G401.6 (cell line): ENCODE results near the gene DMD.

Experiments
- FAIRE-seq: peaks from 2 replicates; lab custom pipeline; 2012; peaks lifted over from hg19 to GRCh38; lab: Jason Lieb, UNC

Gene DMD

DNA sequence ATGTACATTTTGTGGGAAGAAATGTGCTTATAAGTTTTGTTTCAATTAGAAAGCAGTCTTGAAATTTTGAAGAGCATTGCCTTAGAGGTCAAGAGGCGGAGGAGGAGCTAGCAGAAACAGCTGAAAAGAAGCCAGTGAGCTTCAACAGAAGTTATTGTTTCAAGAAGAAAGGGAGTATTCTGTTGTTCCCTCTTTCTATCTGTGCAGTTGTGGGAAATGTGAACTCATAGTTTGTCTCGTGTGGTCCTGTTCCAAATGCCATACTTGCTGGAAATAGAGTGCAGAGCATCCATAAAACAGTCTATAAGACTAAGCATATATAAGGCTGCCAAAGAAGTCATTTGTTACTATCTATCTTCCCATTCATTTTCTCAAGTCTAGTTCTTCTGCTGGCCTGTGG is 1015.7 kb downstream of the DMD start:
- no peak for FAIRE-seq

DNA sequence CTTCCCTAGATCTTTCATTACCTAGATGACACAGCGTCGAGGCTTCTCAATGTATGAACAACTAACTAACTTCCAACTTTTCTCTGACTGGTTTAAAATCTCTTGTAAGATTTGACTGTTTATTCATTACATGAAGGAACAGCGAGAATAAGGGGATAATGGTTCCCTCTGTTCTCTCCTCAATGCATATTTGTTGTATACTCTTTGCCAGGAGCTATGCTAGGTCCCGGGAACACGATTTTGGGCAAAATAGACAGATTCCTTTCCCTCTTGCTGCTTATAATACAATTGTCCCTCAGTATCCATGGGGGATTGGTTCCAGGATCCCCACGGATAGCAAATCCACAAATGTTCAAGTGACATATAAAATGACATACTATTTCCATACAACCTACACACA is 1020.0 kb downstream of the DMD start:
- FAIRE-seq: no peak

DNA sequence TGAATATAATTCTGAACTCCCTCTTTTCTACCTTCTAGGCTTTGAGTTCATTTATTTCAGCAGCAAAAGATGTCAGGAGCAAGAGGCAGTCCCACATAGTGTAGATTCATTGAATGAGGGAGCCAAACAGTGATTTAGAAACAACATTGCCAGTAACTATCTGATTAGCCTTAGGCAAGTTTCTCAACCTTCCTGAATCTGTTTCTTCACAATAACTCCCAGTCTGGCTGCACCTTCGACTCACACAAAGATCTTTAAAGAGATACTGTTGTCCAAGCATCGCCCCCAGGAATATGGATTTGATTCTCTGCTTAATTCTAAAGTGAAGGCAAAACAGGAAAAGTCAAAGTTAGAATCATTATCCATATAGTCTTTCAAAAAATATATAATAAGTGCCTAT is 1026.2 kb downstream of the DMD start:
- FAIRE-seq: no peak

DNA sequence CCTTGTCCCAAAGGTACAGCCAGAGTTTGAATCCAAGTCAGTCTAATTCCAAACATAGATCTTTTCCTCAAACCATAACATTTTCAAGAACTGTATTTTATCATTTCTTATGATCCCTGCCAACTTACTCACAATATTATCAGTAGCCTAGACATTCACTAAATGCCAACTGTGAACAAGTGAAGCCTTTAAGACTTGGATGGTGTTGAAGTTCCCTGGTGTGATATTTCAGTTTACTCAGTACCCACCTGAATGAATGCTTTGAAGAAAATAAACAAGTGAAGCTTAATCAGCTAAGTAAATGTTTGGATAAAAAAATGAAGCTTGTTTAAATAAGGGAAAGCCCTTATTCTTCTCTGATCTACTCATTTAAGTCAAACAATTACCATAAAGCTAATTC is 1028.3 kb downstream of the DMD start:
- FAIRE-seq: no peak

DNA sequence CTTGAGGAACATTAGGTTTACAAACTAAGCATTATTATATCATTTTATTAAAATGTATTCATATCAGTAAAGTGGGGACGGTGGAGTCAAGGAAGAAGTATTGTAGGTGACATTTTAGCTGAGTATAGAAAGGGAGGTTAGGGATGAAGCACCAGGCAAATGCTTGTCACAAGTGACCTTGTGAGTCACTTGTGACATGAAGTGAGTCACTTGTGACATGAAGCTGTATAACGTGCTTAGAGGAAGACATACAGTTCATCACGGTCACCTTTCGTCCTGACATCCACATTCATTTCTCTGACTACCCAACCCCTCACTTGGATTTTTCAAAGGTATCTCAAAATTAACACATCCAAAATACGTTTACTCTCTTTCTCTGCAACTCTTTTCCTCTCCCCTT is 1034.8 kb downstream of the DMD start:
- no peak for FAIRE-seq

DNA sequence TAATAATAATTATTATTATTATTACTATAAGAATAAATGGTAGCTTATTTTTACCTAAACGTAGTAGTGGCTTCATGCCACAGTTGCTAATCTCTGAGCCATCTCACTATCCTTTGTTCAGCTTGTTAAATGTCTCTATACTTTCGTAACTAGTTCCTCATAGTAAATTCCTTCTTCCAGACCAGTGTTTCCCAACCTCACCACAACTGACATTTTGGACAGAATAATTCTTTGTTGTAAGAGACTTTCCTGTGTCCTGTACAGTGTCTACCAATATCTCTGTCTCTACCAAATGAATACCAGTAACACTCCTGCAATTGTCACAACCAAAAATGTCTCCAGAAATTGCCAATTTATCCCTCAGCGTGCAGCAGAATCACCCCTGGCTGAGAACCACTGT is 1040.9 kb downstream of the DMD start:
- FAIRE-seq: no peak

DNA sequence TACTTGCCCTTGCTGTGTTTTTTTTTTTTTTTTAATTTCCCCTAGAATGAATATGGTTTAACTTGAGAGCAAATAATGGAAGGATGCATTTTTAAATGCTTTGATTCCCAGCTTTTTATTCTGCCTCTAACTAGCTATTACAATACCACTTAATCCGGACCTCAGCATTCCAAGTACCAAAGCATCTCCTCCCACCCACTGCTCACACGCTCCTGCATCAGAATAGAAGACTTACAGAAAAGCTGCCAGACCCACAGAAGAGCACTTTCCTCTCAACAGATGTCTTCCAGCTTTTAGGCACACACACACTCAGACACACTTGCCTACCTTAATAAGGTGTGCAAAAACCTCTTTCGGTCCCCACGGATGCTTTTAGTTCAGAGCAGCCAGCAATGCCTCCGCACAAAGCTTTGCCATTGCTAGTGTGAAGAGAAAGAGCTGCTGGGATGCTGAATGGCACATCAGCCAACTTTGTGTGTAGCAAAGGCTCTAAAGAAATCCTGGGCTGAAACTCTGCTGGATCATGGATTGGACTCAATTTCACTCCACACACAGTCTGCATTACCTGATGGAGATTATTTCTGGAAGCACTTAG is 1056.2 kb downstream of the DMD start:
- FAIRE-seq: no peak

DNA sequence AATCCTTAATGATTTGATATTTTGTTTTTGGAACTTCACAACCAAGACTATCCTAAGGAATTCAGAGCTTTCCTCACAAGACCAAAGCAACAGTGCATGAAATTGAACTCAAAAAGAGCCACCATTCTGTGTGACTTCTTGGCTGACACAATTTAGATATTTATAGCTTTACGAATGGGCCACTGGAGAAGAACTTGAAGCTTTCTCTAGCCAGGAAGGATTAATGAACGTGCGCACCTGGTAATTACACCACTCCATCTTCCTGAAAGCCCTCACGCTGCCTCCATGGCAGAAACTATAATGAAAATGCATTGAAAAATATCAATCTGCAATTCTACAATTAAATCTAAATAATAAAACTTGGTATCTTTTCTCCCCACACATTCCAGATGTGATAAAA is 1057.8 kb downstream of the DMD start:
- FAIRE-seq: no peak

DNA sequence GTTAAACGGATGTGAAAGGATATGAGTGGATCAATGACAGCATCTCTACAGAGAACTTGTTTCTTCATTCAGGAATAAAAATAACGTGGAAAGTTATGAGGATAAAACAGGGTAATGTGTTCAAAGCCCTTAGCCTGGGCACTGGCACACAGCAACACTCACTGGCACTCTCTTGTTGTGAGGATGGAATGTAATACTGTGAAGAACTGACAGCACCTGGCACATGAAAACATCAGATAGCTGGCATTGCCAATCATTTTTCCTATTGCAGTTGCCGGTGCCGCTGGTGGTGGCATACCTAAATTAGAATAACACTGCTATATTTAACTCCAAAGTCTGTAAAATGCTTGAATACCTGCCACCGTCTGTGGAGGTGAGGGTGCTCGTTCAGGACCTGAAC is 1061.2 kb downstream of the DMD start:
- no peak for FAIRE-seq

DNA sequence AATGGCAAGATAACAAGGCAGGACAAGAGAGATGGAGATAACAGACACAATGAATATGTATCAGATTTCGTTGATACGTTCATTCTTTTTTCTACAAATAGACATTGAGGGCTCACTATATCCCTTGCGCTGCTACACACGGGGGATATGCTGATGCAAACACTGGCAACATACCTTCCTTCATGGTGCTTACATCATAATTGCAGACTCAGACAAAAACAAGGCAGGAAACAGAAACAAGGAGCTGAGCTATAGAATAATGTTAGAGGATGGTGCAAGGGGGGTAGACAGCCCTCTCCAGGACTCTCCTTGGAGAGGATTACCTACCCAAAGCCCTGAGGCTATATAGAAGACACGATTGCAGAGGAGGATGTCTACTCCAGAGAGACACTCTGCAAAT is 1069.5 kb downstream of the DMD start:
- FAIRE-seq: no peak

DNA sequence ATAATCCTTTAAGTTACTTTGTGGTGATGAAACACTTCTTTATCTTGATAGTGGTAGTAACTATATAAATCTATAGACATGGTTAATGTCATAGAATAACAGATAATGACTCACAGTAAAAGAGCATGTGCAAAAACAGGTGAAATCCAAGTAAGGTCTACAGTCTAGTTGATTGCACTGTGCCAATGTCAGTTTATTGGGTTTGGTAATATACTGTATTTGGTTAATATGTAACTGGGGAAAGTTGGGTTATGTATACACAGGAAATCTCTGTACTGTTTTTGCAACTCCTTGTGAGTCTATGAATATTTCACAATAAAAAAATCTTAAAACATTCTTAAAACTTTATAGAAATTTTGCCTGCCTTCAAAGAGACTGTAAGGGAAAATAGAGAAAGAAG is 1071.9 kb downstream of the DMD start:
- FAIRE-seq: no peak

DNA sequence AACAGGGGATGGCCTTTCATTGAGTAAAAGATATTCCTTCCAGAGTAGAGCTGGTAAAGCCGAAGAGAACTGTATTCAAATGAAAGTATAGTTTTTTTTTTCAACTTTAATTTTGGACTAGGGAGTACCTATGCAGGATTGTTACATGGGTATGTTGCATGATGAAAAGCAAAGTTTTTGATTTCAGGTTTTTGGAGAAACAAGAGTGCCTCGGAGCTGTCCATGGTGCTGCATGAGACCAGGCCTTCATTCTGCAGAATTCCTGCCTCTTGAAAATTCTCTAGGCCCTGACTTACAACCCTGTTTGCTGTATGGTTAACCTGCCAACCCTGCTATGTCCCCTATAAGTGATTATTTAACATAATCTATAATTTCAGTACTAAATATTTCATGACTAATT is 1073.8 kb downstream of the DMD start:
- FAIRE-seq: no peak

DNA sequence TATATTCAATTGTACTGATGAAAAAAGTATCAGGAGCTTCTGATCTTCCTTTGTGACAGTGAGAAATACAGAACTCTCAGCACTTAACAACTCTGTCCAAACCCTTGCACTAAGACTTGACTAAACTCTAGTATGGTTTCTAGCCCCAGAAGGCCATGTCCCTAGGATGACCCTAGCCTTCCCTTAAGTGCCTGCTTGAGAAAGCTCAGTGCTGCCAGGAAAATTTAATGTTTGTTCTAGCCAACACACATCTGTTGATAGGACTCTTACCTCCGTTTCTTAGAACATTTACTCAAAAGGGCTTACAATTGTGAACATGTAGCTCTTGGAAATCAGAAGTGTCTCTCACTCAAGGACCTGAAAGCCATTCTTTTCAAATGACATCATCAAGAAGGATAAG is 1084.4 kb downstream of the DMD start:
- no peak for FAIRE-seq

DNA sequence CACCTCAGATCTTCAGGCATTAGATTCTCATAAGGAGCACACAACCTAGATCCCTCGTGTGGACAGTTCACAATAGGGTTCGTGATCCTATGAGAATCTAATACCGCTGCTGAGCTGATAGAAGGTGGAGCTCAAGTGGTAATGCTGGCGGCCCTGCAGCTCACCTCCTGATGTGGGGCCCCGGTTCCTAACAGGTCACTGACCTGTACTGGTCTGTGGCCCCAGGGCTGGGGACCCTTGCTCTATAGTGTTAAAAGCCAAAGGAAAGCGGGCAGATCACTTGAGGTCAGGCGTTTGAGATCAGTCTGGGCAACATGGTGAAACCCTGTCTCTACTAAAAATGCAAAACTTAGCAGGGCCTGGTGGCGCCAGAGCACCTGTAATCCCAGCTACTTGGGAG is 1092.5 kb downstream of the DMD start:
- FAIRE-seq: no peak

DNA sequence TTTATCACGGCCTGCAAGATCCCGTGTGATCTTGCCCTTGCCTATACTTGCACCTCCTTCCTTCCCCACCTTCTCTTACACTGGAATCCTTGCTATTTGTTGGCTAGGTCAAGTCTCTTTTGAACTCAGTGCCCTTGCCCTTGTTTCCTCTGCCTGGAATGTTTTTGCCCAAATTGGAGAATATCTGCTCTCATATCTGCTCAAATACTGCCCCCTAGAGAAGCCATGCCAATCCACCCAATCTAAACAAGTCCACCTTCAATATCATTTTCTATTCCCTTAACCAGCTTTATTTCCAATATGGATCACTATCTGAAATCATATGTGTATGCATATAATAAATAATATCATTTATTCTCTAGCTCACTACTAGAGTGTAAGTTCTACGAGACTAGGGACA is 1095.3 kb downstream of the DMD start:
- peak; percentile 71 for FAIRE-seq

DNA sequence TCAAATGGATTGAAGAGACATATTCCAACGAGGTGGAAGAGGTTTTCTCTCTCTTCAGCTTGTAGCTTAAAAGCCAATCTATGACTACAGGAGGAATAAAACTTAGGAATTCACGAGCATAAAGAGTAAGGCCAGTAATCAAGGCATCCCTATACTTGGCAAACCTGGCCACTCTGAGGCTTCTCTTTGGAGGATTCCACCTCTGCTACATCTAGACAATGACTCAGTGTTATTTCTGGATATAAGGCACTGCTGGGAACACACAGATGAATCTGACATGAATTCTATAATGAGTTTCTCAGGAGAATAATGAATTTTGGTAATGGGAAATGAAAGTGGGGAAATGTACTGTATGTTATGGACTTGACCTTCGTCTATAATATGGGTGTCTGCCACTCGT is 1123.7 kb downstream of the DMD start:
- FAIRE-seq: no peak

DNA sequence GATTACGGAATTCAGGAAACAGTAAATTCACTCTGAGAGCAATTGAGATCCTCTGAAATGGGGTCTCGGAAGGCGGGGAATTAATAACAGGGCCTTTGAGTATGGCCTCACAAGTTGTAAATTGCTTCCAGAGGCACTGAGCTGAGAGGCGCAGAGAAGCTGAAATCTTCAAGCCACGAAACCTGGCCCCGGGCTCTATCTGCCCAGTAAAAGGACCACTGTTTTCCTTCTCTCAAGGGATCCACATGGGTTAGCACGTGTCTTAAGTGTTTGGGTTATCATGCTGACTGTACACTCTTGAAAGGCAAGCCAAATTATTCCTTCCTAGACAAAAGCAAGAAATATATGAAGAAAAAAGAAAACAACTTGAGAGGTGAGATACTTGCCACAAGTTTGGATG is 1126.6 kb downstream of the DMD start:
- no peak for FAIRE-seq

DNA sequence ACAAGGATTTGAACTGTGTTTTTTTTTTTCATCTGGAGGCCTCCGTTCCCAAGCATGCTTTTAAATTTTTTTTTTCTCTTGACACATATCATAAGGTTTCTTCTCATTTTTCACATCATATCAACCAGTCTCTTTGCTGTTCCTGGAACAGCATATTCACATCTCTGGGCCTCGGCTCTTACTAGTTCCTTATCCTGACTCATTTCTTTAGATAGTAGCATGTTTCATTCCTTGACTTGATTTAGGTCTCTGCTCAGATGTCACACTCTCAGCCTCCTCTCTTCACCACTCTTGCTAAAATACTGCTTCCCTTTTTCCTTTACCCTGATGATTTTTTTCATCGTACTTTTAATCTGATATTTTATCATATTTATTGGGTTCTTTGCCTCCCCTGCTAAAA is 1163.1 kb downstream of the DMD start:
- no peak for FAIRE-seq

DNA sequence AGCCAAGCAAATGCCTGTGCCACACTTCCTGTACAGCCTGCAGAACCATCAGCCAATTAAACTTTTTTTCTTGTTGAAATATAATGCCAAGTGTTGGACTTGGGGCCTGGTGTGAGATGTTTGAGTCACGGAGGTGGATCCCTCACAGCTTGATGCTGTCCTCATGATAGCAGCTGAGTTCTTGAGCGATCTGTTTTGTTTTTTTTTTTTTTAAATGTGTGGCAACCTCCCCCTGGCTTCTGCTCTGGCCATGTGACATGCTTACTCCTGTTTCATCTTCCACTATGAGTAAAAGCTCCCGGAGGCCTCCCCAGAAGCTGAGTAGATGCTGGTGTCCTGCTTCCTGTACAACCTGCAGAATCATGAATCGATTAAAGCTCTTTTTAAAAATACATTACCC is 1166.2 kb downstream of the DMD start:
- FAIRE-seq: no peak

DNA sequence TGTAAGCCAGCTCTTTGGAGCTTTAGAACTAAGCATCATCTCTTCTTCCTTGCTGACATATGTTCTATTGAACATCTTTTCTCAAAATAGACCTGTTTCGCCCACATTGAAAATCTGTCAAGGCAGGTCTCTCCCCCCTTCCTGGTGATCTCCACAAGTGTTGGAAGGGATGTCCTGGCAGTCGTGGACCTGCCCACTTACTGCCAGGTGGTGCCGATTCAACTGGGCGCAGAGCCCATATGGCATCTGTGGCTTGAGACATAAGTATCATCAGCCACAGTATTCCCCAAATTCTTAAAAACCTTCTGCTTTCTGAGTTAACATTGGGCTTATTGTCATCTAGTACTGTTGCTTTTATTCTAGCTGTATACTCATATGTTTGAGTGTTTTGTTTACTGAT is 1170.2 kb downstream of the DMD start:
- FAIRE-seq: no peak

DNA sequence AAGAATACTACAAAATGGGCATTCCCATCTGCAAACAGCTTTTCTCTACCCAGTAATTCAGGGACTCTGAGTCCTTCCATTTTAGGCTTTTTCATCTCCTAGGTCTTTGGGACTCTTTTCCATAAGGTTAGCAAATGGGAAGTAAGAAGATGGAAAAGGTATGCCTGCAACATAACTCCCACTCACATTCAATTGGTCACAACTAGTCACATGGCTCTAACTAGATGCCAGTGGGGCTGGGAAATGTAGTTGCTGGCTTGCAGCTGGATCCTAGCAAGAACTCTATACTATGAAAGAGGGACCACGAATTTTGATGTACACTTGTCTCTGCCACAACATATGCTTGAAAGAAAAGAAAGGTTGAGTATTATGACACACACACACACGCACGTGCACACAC is 1184.6 kb downstream of the DMD start:
- no peak for FAIRE-seq

DNA sequence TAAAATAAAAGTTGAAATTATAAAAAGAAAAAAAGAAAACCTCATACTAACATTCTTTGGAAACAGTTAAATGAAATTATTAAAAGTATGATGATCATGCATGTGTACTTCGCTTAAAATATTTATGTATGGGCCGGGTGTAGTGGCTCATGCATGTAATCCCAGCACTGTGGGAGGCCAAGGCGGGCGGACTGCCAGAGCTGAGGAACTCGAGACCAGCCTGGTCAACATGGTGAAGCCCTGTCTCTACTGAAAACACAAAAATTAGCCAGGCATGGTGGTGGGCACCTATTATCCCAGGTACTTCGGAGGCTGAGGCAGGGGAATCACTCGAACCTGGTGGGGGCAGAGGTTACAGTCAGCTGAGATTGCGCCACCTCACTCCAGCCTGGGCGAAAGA is 1187.3 kb downstream of the DMD start:
- FAIRE-seq: no peak

DNA sequence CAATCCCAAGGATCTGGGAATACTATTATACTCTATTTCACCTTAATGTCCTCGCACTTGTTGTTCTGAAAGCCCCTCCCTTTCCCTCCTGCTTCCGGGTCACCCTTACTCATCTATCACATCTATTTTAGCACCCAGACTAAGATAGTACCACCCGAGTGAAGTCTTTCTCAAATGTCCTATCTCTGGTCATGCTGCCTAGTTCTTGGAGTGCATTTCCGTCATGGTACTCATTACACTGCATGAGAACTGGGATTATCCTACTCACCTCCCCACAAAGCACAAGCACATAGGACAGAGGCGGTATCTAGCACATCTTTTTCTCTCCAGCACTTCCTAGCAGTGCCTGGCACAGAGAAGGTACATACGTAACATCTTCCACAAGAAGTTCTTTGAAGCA is 1195.2 kb downstream of the DMD start:
- FAIRE-seq: no peak

DNA sequence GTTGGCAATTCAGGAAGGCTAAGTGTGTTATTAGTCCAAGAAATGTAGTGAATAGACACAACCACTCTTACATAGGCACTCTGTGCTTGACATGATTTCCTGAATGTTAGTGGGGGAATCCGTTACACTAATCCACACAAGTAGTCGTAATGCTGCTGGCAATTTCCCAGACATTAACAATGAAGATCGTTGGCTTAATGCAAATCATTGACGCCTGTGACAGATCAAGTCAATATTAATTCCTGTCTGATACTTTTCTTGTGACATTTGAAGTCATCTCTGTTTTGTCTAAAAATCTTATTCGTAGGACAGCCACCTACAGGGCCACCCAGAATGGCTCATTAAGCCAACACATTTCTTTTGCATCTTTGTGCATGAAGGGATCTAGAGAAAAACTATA is 1200.4 kb downstream of the DMD start:
- no peak for FAIRE-seq

DNA sequence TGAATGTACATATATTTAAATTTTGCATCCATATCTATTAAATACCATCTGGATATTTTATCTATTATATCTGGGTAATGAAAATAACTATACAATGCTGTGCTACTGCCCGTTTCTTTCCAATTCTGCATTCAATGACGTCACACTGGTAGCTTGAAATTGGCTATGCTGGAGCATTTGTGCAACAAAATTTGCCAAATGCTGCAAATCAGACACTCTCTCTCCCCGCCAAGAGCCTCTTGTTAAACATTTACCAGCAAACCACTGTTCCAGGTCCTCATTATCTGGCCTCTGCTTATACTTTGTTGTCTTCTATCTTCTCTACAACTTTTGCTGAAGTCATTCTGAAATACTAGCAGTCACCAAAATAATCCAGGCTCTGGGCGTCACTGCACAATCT is 1201.1 kb downstream of the DMD start:
- FAIRE-seq: no peak
